Frontal cortex (tissue), 4 donors: ENCODE results near the gene KAT2B. TPM values are rescaled to one million over a fixed set of nuclear protein-coding genes. Genes with fewer than 3 reads are reported as not detected.
"Not testable (repeated sequence)": the region's sequence is repeated elsewhere in the genome, so short reads cannot be mapped to it uniquely, and the experiment has no call there.

Experiments used
- DNase-seq, 2 donors: peaks; one replicate each; pipeline ENCODE4 v3.0.0; 2012; ENCODE audit warnings: low spot score in 2 of 2
- FAIRE-seq: peaks from 2 replicates; lab custom pipeline; 2012; peaks lifted over from hg19 to GRCh38; lab: Jason Lieb, UNC
- total RNA-seq: library from RNA; depleted of rRNA; stranded (reverse); fragments of >200 nt; gene quantifications from one replicate; pipeline ENCODE4 v1.2.3, GENCODE V29; 2014
- donor health status: control.
- donor health status: control.
- donor health status: control.

Gene KAT2B
- 10.2 TPM for total RNA-seq

DNA sequence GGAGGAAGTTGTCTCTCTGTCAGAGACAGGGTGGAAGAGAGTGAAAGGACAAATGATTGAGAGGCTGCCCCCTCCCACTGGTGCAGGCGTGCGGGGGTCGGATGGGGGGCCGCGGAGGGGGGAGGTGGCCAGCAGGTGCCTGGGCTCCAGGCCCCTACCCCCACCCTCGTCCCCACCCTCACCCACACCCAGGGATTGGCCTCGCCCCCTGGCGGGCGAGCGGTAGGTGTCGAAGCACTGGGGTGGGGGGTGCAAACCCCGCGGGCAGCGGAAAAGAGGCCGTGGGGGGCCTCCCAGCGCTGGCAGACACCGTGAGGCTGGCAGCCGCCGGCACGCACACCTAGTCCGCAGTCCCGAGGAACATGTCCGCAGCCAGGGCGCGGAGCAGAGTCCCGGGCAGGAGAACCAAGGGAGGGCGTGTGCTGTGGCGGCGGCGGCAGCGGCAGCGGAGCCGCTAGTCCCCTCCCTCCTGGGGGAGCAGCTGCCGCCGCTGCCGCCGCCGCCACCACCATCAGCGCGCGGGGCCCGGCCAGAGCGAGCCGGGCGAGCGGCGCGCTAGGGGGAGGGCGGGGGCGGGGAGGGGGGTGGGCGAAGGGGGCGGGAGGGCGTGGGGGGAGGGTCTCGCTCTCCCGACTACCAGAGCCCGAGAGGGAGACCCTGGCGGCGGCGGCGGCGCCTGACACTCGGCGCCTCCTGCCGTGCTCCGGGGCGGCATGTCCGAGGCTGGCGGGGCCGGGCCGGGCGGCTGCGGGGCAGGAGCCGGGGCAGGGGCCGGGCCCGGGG is at the start of gene KAT2B:
Gene KAT2B, plus strand, starts transcription at position 682 of the 783 bp plus-strand sequence. Its CDS starts 32 bp downstream, at position 714.
- DNase-seq = peak; percentile 71 to 78
- FAIRE-seq = no peak

DNA sequence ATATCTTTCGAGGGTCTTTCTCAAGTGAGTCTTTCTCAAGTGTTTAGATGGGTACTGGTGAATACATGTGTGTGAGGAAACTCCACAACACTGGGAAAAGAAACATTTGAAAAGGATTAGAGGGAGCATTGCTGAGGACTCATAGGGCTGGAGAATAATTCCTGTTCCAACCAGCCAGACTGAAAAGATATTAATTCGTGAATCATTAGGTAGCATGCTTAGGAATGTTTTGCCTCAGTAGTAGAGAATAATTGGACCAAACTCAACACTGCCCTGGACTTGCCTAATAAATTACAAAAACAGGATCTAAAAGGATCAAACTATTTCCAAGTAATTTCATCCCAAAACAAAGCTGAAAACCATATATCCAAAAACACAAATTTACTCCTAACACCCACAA is 45.5 kb upstream of the KAT2B start:
- DNase-seq (no peak), FAIRE-seq (no peak)

DNA sequence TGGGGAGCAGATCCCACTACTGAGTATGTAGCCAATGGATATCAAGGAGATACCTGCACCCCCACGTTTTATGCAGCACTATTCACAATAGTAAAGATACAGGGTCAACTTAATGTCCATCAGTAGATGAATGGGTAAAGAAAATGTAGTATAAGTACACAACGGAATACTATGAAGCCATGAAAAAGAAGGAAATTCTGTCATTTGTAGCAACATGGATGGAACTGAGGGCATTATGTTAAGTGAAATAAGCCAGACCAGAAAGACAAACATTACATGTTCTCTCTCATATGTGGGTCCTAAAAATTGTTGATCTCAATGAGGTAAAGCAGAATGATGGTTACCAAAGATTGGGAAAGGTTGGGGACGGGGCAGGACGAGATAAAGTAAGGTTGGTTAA is 42.7 kb upstream of the KAT2B start:
- FAIRE-seq (no peak), DNase-seq (no peak)

DNA sequence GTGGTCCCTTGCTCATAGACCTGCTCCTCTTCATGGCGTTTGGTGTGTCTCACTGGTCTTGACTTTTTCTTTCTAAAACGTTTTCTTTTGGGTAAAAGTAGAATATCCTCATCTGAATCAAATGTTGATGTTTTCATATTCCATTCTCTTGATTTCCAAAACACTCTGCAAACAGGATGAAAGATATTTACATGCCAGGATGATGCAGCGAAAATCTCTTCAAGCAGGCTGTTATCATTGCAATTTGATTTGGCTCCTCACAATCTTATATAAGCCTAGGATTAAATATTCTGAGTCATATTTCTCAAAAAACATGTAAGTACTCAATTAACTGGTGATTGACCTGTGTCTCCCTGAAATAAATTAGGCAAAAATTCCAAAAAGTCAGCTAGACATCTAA is 38.3 kb upstream of the KAT2B start:
- DNase-seq = no peak
- no peak for FAIRE-seq

DNA sequence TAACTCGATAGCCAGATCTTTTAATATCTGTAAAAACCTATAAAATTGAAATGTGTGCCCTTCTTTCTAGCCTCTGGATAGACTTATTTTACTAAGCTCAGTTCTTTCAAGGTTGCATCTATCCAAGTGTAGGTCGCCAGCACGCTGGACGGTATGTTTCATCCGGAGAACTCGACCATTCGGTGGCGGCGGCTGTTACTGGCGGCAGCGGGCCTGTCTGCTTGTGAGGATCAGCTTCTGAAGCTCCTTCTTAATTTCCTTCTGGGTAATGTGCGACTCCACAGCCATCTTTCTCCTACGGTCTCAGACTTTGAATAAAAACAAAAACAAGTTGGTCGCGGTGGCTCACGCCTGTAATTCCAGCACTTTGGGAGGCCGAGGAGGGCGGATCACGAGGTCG is 32.3 kb upstream of the KAT2B start:
- FAIRE-seq (no peak), DNase-seq (no peak)

DNA sequence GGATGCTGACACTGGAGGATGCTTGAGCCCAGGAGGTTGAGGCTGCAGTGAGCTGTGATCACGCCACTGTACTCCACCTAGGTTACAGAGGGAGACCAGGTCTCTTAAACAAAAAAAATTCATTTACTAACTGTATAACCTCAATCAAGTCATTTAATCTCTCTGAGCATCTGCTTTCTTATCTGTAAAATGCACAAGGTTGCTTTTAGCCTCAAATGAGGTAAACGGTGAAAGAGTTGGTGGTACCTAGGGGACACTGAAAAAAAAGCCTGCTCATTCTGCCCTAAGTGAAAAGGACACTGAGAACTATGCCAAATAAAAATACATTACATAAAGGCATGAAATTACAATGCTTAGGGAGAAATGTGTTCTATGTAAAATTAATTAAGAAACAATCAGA is 31.6 kb upstream of the KAT2B start:
- no peak for FAIRE-seq
- DNase-seq = no peak

DNA sequence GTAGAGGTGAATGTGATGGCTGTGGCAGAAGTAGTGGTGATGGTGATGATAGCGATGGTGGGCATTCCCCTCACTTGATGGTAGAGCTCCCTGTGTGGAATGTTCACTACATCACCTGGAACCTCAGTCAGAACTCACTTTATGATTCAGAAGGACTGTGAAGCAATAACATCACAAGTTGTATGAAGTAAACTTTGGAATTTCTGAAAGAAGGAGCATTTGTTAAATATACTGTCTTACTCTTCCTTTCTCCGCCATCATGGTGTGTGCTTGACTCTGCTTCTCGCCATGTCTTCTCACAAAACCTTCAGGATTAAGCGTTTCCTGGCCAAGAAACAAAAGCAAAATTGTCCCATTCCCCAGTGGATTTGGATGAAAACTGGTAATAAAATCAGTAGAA is 28.1 kb upstream of the KAT2B start, which contains the start of gene PP2D1:
Gene PP2D1, minus strand, starts transcription at position 101 of the 400 bp plus-strand sequence. CDS start 192 bp downstream, outside the sequence.
- no peak for FAIRE-seq
- DNase-seq = no peak

DNA sequence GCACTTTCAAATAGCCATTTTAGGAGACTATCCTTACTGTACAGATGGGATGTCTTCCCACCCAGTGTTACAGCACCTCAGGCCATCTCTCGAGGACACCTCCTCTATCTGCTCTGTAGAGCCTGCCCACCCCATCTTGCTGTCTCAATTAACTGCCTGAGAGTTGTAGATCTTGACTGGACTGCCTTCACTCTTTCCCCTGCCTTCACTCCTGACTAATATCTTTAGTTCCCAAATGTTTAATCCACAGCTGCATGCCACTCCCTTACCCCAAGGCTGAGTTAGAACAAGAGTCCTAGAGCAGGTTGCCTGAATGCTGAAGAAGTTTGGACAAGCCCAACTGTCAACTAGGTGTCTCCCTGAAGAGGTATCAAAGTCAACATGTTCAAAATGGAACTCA is 26.9 kb upstream of the KAT2B start:
- FAIRE-seq = no peak
- no peak for DNase-seq

DNA sequence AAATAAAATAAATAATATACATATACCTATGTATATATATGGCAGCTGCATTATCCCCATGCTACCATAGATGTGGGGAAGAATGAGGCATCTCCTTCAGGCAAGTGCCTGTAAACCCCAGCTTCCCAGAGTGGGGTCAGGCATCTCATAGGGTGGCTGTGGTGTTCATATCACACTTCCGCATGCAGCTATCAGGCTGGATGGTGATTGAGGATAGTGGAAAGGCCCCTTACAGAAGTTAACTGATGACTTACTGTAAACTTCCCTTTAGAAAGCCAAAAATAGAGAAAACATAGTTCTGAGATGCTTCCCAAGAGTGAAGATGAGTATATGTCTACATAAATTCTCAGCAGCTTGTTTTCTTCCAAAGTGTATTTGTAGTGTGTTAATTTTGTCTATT is 24.7 kb upstream of the KAT2B start:
- DNase-seq (no peak), FAIRE-seq (no peak)

DNA sequence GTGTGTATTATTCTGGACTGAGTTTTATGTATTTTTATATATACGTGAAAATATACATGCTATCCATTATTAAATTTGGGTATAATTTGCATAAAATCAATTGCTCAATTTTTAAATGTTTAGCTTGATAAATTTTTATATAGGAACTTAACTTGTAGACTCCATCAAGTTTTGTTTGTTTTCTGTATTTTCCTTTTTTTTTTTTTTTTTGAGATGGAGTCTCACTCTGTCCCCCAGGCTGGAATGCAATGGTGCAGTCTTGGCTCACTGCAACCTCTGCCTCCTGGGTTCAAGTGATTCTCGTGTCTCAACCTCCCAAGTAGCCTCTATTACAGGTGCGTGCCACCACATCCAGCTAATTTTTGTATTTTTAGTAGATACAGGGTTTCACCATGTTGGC is 24.2 kb upstream of the KAT2B start:
- DNase-seq, FAIRE-seq: not testable (repeated sequence)

DNA sequence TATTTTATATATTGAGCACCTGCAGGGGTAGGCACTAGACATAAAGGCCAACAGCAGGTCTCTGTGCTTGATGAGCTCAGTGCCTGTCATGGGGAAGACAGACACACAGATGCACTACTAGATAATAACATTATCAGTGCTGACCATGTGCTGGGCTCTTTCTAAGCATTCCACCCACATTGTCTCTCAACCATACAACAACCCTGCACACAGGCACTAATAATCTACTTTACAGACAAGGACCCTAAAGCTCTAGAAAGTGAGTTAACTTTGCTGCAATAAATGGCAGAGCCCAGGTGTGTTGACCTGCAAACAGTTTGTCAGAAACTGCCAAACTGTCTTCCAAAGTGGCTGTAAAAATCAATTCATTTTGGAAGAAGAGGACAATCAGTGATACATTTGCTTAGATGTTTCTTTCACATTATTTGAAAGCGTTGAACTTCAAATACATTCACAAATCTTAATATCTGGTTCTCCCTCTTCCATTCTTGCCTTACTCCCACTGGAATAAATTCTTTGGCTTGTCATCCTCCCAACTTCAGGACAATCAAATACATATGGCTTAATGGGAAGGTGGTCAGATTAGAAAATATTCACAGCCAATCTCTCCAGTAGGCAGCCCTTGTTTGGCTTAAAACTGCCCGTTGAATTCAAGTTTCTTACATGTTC is 17.2 kb upstream of the KAT2B start:
- no peak for FAIRE-seq
- DNase-seq = no peak

DNA sequence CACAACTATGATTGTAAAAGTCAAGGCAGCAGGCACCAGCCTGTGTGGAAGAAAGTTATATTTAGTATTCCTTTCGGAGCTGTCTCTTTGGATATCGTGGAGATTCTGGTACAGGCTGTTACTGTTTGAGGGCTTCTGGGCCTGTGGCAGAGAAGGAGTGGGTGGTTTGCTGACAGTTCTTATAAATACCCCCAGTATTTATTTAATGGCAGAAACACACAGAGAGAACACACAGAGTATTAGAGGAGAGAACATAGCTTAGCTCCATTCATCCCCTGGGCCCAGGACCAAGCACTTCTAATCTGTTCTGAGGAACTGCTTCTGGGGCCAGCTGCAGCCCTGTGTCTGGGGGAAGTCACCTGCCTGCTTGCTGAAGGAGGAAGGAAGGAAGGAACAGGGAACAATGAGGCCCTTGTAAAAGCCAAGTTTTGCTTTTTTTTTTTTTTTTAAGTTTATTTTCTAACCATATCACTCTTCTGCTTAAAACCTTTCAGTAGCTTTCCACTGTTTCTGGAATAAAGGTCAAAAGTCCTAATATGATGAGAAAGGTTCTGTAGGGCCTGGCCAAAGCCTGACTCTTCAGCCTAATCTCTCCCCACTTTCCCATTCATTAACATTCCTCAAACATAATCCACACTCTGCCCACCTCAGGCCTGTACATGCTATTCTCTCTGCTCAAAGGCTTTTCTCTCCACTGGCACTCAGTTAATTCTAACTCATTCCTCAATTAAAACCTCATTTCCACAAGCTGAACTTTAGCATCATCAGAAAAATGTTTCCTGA is 16.4 kb upstream of the KAT2B start:
- no peak for FAIRE-seq
- DNase-seq = no peak

DNA sequence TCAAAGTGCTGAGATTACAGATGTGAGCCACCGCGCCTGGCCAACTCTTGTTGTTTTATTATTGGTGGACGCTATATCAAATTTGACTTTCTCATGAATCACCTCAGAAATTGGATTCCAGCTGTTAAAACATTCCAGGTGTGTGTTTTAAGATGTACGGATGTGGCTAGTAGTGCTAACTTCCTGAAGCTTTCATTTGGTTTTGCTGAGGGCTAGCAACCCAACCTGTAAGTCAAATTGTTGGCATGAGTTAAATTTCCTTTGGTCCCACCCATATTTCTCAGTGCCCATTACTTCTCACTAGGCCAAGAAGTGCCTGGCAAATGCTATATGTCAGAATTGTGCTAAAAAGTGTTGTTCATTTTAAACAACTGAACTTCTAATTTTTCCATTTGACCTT is 13.1 kb upstream of the KAT2B start:
- DNase-seq (no peak), FAIRE-seq (no peak)

DNA sequence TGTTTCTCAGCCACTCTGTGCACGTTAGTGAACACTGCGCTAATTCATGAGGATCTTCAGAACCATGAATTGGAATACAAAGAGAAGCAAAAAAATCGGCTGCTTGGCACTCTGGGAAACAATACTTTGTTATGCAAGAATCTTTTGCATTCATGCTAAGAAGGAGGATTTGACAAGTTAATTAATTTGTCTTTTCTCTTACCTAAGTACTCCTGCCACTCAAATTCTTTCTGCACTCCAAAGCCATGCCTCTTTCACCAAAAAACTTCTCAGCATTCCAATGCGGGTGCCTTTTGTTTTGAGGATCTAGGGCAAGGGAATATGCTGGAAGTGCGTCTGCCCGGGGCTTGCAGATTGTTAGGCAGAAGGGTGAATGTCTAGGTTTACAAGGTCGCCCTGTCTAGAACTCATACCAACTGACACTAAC is 11.3 kb upstream of the KAT2B start:
- DNase-seq = no peak

DNA sequence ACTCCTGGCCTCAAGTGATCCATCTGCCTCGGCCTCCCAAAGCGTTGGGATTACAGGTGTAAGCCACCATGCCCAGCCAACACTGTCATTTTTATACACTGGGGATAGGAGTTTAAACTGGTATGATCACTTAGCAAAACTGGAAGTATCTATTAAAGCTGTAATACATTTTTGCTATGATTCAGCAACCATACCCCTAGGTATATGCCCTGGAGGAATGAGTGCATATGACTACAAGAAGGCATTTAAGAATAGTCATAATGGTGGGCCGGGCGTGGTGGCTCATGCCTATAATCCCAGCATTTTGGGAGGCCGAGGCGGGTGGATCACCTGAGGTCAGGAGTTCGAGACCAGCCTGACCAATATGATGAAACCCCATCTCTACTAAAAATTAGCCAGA is 8.3 kb upstream of the KAT2B start:
- DNase-seq, FAIRE-seq: not testable (repeated sequence)

More for the DNA sequence above, 11.3 kb upstream of the KAT2B start:
- no peak for FAIRE-seq

DNA sequence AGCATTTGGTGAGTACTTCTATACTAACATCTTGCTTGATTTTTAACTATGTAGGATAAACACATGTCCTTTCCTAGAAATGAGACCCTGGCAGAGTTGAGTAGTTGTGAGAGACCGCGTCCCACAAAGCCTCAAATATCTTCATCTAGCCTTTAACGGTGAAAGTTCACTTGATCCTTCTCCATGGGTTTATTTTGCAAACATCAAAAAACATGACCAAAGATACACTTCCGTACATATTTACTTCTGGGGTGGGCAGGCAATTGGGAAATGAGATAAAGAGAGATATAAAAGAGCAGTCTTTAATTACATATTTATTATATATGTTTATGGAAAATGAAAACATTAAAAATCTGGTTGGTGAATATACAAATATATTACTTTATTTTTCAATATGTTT is 5.2 kb upstream of the KAT2B start:
- DNase-seq (no peak), FAIRE-seq (no peak)

DNA sequence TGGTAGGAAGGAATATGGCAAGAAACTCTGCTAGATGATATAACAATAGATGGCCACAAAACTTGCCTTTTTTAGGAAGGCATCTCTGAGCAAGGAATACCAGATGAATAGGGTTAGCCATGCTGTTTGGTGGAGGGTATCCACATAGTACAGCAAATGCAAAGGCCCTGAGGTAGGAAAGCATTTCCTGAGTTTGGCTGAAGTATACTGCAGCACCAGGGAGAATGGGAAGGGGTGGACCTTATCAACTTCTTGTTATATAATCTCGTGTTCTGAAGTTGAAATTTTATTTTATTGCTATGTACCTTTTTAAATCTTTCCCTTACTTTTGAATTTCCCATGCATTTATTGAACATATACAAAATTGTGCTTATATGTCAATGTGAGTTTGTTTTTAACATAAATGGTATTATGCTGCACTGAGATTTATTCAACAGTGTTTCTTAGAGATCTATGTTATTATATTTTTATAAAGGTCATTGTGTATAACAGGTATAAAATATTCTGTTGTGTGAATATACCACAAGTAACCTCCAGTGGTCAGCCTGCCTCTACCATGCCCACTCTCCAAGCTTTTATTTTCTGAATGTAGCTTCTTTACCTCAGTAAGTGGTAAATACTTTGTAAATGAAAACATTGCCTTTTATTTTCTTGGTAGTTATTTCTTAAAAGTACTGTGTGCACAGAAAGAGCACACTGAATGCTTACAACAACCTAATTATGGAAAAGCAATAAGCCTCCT is 2.8 kb upstream of the KAT2B start:
- DNase-seq (no peak), FAIRE-seq (no peak)

DNA sequence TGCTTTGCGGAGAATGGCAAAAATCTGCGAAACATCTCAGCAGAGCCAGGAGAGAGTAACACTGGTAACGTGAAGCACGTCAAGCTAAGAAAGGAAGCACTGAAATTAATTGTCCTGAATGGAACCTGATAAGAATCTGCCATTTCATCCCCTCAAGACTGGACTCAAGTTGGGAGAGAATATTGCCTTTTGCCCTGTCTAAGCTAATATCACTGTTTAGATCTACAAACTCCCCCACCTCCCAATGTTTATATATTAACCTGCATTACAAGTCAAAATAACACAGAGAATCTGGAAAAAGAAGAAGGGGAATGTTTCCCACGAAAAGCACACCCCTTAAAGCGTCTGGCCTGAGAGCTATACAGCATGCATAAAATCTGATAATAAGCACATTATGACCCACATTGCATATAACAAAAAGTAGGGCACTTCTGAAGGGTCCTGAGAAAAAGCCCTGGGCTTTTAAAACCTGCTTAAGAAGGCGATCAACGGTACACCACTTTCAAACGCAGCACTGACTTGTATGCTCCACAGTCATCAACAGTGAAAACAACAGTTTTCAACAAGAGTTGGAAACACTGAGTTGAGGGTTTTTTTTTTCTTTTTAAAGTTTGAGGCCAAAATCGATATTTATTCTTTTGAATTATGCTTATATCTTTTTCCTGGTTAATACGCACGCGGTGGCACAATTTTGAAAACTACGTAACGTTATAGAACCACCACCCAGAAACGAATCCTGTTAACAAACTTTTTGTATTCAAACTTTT is 1.4 kb upstream of the KAT2B start:
- DNase-seq = no peak
- FAIRE-seq = no peak

DNA sequence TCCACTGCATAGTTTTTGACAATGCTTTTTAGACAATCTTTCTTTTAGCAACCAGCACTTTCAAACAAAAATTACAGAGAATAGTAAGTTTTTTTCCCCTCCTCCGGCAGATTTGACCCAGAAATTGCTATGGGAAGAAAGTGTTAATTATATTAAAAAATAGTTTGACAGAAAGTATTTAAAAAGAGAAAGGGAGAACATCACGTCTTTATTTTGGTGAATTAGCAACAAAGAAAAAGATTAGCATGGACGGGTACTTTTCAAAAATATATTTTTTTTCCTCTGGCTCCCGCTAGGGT is 831 bp upstream of the KAT2B start:
- FAIRE-seq (no peak), DNase-seq (peak in 1 of 2 donors; percentile 40)
